GM15510 (cell line): ENCODE data around the gene TRIP4.

ENCODE experiments used
- POLR2A ChIP-seq: IDR thresholded peaks from 3 replicates; pipeline ENCODE4 v1.6.1; 2011; ENCODE audit warnings: borderline replicate concordance; ENCODE audit not compliant: insufficient read length; ENCODE audit errors: extremely low read depth

The TRIP4 gene

GRCh38 chr15:64437982-64438381, 50.3 kb downstream of the TRIP4 start:
- TF ChIP-seq POLR2A = no peak

DNA sequence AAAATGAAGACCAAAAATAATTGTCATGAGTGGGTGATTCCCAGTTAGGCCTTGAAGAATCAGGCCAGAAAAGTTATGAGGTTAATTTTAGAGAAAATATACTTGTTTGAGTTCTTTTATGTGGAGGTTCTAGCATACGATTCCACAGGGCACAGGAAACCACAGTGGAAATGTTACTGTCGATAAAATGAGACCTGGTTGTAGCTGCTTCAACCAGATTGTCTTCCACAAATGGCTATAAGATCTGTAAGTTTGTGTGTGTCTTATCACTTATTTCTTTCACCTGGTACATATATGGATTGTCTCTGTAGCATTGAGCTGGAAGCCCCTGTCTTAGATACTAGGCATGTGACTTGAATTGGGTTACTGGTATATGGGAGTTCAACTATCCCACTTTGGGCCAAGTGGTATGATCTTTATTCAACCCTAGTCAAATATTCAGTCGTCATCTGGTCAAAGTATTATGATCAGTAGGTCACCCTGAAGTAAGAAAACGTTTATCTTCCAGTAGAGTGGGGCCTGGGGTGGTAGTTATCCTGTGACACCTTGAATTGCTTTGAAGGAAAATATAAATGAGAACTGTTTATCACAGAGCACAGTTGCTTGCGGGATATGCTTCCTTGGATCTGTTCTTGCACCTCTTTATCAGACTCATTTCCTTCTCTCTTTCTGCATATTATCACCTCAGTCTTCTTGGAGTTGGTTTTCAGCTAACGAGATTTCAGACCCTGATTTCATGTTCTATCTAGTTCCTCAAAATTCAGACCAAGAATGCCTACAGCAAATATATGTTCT, 51.2 kb downstream of the TRIP4 start:
- no peak for TF ChIP-seq POLR2A

DNA sequence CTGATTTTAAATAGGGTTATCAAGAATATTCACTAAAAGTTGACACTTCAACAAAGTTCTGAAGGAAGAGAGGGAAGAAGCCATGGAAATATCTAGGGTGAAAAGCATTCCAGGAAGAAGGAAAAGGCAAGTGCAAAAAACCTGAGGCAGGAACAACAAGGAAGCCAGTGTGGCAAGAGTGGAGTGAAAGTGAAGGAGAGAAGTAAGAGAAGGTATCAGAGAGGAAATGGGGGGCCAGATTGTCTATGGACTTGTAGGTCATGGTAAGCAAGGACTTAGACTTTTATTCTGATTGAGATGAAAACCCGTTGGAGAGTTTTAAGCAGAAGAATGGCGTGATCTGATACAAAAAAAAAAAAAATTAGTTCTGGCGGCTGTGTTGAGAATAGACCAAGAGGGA, 54.2 kb downstream of the TRIP4 start:
- TF ChIP-seq POLR2A = no peak

- TF ChIP-seq POLR2A = no peak
Measured at GRCh38 chr15:64443016-64443415, 55.4 kb downstream of the TRIP4 start.

DNA sequence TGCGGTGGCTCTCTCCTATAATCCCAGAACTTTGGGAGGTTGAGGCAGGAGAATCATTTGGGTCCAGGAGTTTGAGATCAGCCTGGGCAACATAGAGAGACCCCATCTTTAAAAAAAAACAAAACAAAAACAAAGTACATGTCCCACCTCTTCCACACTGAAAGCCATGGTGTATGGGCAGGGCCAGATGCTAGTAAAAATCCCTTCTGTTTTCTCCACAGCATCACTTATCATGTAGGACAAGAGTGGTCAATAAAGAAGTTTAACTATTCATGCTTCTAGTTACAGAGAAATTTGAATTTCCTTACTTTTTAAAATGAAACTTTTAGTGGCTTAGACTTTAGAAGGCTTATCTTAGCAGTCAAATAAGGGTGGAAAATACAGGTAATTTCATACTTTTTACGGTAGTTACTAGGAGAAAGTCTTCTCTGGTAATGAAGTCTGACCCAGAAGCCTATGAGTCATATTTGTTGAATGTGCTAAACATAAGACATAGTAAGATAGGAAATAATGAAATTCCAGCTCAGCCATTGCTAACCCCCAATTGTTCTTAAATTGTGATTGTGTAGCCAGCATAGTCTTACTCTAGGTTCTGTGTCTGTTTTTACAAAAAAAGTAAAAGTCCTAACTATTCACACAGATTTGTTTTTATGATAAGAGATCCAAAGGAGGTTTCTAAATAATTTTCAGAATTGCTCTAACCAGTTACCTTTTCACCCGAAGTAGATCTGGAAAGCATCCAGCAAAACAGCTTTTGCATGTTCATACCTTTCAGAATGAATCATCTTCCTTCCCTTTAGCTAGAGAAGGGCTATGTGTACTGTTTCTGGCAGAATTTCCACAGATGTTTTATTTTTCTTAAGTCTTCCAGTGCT, 56.3 kb downstream of the TRIP4 start:
- TF ChIP-seq POLR2A = no peak

GRCh38 chr15:64444836-64445235, 57.2 kb downstream of the TRIP4 start:
- no peak for TF ChIP-seq POLR2A

- TF ChIP-seq POLR2A = no peak
Measured at GRCh38 chr15:64447536-64448315, 60.1 kb downstream of the TRIP4 start.

DNA sequence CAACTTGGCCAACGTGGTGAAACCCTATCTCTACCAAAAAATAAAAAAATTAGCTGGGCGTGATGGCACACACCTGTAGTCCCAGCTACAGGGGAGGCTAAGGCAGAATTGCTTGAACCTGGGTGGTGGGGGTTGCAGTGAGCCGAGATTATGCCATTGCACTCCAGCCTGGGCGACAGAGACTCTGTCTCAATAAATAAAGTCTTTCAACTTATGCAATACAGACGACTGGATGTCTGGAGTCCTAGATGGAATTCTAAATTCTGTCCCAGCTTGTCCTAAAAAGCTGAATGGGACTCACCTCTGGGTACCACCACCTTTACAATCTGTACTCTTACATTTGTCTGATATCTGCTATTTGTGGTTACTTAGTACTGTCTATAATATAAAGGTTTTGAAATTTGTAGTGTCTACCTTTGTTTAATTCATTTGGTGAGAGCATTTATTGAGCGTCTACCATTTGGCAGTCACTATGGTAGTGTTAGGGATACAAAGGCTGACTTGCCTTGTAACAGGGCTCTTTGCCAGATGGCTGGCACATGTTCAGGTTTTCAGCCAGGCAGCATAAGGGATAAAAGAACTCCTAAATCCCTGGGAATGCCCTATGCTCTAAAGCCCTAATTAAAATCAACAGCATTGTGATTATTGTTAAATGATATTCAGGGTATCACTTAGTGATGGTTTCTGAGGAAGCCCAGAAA, 65.5 kb downstream of the TRIP4 start:
- TF ChIP-seq POLR2A = no peak

DNA sequence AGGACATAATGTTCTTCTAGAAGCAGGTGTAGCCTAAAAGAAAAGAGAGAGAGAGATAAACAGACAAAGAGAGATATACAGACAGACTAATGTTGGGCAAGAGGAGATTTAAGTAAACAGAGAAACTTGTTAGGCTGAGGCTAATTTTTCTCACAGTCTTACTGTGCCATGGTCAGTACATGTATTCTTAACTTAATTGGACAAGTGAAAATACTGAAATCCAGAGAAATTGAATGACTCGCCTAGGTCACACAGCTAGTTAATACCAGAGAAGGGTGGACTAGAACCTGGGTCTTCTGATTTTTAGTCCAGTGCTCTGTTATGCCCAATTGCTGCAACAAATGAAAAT, 66.0 kb downstream of the TRIP4 start:
- no peak for TF ChIP-seq POLR2A

DNA sequence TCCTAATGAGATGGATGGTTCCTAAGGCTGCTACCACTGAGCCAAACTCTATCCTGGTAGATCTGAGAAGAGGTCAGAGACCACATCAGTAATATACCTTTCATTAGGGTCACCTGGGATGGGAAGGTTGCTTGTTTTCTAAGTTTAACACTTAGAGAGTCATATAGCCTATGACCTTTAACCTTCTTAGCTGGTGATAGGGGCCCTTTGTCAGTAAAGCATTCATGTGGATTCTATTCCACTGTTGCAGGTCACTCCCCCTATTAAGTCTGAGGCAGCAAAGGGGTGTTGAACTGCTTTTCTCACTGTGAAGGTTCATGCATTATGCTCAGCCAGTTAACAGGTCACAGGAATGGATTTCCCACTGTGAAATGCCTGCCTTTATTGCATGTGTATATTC, 66.6 kb downstream of the TRIP4 start:
- no peak for TF ChIP-seq POLR2A

GRCh38 chr15:64455961-64456371, 68.3 kb downstream of the TRIP4 start:
- no peak for TF ChIP-seq POLR2A

DNA sequence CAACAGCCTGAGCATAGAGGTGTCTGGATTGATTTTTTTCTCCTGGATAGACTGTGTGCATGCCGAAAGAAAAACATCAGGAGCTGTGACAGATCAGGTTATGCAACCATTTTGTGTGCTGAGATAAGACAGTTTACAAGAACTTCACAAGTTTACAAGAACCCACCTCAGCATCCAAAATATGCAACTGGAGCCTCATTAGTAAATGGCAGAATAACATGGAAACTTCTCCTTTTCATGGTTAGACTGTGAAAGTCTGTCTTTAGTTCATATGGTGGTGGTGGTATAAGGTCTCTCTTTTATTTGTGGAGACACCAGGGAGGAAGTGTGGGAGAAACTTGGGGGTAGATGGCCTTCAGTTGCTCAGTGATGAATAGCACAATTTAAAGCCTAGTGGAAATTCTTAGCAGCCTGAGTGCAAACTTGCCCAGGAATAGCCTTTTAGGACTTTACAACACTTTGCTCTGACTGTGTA, 69.0 kb downstream of the TRIP4 start:
- no peak for TF ChIP-seq POLR2A

GRCh38 chr15:64459066-64459781, 71.6 kb downstream of the TRIP4 start:
- no peak for TF ChIP-seq POLR2A
